Measurements from ENCODE around the gene SORCS2. TPM values are rescaled to one million over a fixed set of nuclear protein-coding genes. Genes with fewer than 3 reads are reported as not detected.

The SORCS2 gene
- total RNA-seq, 2 experiments from 2014 or later, result not detected

DNA sequence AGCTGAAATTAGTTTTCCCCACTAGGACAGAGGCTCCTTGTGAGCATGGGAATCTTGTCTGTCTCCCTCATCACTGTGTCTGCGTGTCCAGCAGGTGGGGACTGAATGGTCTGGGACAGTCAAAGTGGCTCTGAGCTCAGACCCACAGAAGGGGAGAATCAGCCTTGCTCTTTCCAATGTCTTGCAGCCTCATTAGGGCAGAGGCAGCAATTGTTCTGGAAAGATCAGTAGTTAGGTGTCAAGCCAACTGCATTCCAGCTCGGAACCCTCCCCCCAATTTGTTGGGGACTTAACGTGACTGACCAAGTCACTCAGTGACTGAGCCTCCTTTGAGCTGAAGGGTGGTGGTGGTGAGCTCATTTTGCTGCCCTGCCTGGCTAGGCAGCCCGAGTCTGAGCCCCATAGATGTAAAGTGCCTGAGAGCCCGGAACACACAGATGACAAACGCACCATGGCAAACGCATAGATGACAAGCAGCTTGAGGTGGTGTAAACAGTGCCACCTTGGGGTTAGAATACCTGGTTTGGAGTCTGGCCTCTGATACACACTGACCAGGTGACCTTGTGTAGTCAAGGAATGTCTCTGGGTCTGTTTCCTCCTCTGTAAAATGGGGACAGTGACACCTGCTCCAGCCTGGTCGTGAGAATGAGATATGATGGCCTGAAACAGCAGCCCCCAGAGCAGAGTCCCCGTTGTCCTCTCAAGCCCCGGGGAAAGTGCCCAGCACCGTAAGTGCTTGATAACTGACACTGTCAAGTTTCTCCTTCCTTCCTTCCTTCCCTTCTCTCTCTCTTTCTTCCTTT is 2.7 kb upstream of the SORCS2 start:
- ATAC-seq (no peak), DNase-seq (no peak)
- ChIA-PET CTCF (interaction anchor here (1.0 to 1.6 kb wide), 3 partner anchors 107 to 613 kb away, joined by 3 to 5 read pairs (median 3); no protein-coding TSS in a partner anchor), POLR2A (no interaction called here)
- Mint-ChIP-seq H3K4me3 (no peak overlapping the region), H3K27ac (no peak overlapping the region), H3K9me3 (ENCODE audit: insufficient read depth) (no peaks in the 10 kb centered on the region), H3K4me1 (ENCODE audit: low read depth) (no peaks in the 10 kb centered on the region), H3K27me3 (ENCODE audit: low read depth) (peaks cover 30% of the 10 kb centered on the region), H3K36me3 (ENCODE audit: low read depth) (no peaks in the 10 kb centered on the region)

GRCh38 chr4:7190278-7190594 is 2.1 kb upstream of the SORCS2 start:
- ChIA-PET POLR2A (no interaction called here), CTCF (interaction anchor here (1.0 kb wide), 1 partner anchor 530 kb away, joined by 3 read pairs; no protein-coding TSS in a partner anchor)
- Mint-ChIP-seq H3K27ac (no peak overlapping the region), H3K4me3 (no peak overlapping the region), H3K27me3 (ENCODE audit: low read depth) (peaks cover 36% of the 10 kb centered on the region), H3K36me3 (ENCODE audit: low read depth) (no peaks in the 10 kb centered on the region), H3K4me1 (ENCODE audit: low read depth) (no peaks in the 10 kb centered on the region), H3K9me3 (ENCODE audit: insufficient read depth) (no peaks in the 10 kb centered on the region)
- ATAC-seq (no peak), DNase-seq (no peak)

DNA sequence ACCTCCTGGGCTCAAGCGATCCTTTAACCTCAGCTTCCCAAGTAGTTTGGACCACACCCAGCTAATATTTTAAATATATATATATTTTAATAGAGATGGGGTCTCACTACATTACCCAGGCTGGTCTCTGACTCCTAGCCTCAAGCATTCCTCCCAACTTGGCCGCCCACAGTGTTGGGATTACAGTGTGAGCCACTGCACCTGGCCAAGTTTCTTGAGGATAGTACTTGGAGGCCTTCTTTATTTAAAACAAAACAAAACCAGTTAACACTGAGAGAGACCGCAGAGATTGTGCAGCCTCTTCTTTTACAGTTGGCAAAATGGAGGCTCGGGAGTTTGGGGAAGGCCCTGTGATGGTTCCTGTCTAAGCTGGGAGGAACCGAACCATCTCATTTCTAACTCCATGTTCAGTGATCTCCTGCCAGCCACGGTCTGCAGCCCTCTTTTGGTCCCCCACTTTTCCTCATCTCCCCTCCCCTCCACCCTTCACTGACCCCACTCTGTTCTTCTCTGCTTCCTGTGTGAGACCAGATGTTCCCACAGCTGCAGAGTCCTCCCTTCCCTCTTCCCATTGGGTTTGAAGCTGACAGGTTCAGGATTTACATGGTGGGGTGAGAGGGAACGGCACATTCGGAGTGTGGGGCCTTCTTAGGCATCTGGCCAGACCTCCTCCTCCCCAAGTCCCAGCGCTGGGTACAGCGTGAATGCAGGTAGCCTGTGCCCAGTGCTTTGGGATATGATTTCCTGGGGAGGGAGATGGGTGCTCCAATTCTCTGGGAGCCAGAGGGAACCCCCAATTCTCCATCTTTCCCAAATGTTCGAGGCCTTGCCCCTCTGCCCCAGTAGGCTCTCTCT is 1.4 kb upstream of the SORCS2 start:
- ChIA-PET POLR2A (no interaction called here), CTCF (interaction anchor here (0.7 to 1.0 kb wide), 2 partner anchors 109 to 529 kb away, joined by 3 to 5 read pairs; no protein-coding TSS in a partner anchor)
- Mint-ChIP-seq H3K36me3 (ENCODE audit: low read depth) (no peaks in the 10 kb centered on the region), H3K4me1 (ENCODE audit: low read depth) (no peaks in the 10 kb centered on the region), H3K27ac (no peak overlapping the region), H3K9me3 (ENCODE audit: insufficient read depth) (no peaks in the 10 kb centered on the region), H3K27me3 (ENCODE audit: low read depth) (peaks cover 38% of the 10 kb centered on the region), H3K4me3 (no peak overlapping the region)
- ATAC-seq (no peak), DNase-seq (no peak)

GRCh38 chr4:7191546-7192251 is 639 bp upstream of the SORCS2 start:
- H3K4me3 Mint-ChIP-seq, result no peak overlapping the region
- H3K4me1 Mint-ChIP-seq (ENCODE audit: low read depth), result no peaks in the 10 kb centered on the region
- H3K9me3 Mint-ChIP-seq (ENCODE audit: insufficient read depth), result no peaks in the 10 kb centered on the region
- ATAC-seq (peak; percentile 29), DNase-seq (no peak)
- no peak overlapping the region for H3K27ac Mint-ChIP-seq
- ChIA-PET CTCF (interaction anchor here (0.6 to 1.0 kb wide), 6 partner anchors 10 to 611 kb away, joined by 3 to 5 read pairs (median 3); no protein-coding TSS in a partner anchor), POLR2A (no interaction called here)
- peaks cover 42% of the 10 kb centered on the region for H3K27me3 Mint-ChIP-seq (ENCODE audit: low read depth)
- no peaks in the 10 kb centered on the region for H3K36me3 Mint-ChIP-seq (ENCODE audit: low read depth)

- H3K9me3 Mint-ChIP-seq (ENCODE audit: insufficient read depth), result no peaks in the 10 kb centered on the region
- ChIA-PET CTCF (interaction anchor here (1.2 to 1.3 kb wide), 2 partner anchors 90 to 609 kb away, joined by 4 read pairs; no protein-coding TSS in a partner anchor), POLR2A (no interaction called here)
- ATAC-seq (no peak), DNase-seq (no peak)
- no peak overlapping the region for H3K4me3 Mint-ChIP-seq
- peaks cover 40% of the 10 kb centered on the region for H3K27me3 Mint-ChIP-seq (ENCODE audit: low read depth)
- no peak overlapping the region for H3K27ac Mint-ChIP-seq
- no peaks in the 10 kb centered on the region for H3K36me3 Mint-ChIP-seq (ENCODE audit: low read depth)
- H3K4me1 Mint-ChIP-seq (ENCODE audit: low read depth), result no peaks in the 10 kb centered on the region
Measured at GRCh38 chr4:7193030-7193958, 956 bp downstream of the SORCS2 start.

- Mint-ChIP-seq H3K4me3 (no peak overlapping the region), H3K27ac (no peak overlapping the region), H3K27me3 (ENCODE audit: low read depth) (peaks cover 39% of the 10 kb centered on the region), H3K4me1 (ENCODE audit: low read depth) (no peaks in the 10 kb centered on the region), H3K36me3 (ENCODE audit: low read depth) (no peaks in the 10 kb centered on the region), H3K9me3 (ENCODE audit: insufficient read depth) (no peaks in the 10 kb centered on the region)
- CTCF ChIA-PET, result interaction anchor here (1.0 to 1.3 kb wide), 4 partner anchors 12 to 608 kb away, joined by 3 to 6 read pairs (median 5); no protein-coding TSS in a partner anchor
- DNase-seq (peak; percentile 31), ATAC-seq (no peak)
- POLR2A ChIA-PET, result no interaction called here
Measured at GRCh38 chr4:7194251-7195140, 2.2 kb downstream of the SORCS2 start.

DNA sequence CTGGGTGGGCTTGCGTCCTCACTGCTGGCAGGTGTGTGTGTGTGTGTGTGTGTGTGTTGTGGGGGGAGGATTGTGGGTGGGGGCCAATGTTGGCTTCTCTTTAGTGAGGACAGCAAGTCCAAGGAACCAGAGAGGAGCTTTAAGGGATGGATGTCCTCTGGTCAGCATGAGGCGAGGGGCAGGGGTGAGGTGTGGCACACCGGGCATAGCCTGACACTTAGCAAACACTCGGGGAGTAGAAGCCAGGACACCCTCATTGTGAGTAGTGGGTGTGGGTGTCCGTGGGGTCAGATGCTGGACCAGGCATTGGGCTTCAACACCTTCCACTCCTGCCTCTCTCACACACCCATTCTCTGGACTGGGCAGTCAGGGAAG is 2.8 kb downstream of the SORCS2 start:
- H3K9me3 Mint-ChIP-seq (ENCODE audit: insufficient read depth), result no peaks in the 10 kb centered on the region
- ATAC-seq (no peak), DNase-seq (no peak)
- H3K27me3 Mint-ChIP-seq (ENCODE audit: low read depth), result peaks cover 34% of the 10 kb centered on the region
- H3K27ac Mint-ChIP-seq, result no peak overlapping the region
- POLR2A ChIA-PET, result no interaction called here
- H3K4me3 Mint-ChIP-seq, result no peak overlapping the region
- CTCF ChIA-PET, result interaction anchor here (1.2 to 1.3 kb wide), 2 partner anchors 140 to 525 kb away, joined by 3 to 6 read pairs; no protein-coding TSS in a partner anchor
- no peaks in the 10 kb centered on the region for H3K4me1 Mint-ChIP-seq (ENCODE audit: low read depth)
- no peaks in the 10 kb centered on the region for H3K36me3 Mint-ChIP-seq (ENCODE audit: low read depth)

DNA sequence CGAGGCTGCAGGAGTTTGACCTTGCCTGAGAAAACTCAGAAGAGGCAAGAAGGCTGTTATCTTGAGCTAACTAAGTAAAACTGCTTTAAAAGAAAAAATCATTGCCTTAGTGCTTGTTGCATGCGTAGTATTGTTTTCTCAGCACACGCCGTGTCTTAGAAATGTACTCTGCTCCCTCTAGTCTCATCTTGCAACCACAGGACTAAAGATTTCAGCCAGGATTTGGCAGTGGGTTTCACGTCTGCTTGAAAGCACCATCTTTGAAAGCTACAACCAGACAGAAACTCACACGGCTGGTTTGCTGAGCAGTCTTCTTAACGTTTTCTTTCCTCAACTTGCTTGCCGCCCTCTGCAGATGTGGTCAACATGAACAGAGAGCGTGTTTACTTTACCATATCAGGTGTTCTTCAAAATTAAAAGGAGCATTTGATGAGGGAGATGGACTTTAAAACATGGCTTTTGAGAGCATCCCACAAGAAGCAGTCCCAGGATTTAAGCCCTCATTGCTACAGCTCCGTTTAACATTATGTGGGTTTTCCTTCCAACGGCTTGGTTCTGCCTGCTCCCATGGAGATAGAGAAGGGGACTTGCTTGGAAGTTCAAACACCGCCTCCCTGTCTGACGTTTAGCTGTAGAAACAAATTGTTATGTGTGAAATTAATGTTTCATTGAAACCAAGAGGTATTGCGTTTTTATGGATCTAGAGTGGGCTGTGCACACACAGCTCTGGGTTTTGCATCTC is 3.4 kb downstream of the SORCS2 start:
- ATAC-seq (no peak), DNase-seq (no peak)
- CTCF ChIA-PET, result interaction anchor here (1.0 to 1.2 kb wide), 2 partner anchors 93 to 525 kb away, joined by 3 read pairs; no protein-coding TSS in a partner anchor
- Mint-ChIP-seq H3K27ac (no peak overlapping the region), H3K4me3 (no peak overlapping the region), H3K9me3 (ENCODE audit: insufficient read depth) (no peaks in the 10 kb centered on the region), H3K27me3 (ENCODE audit: low read depth) (peaks cover 30% of the 10 kb centered on the region), H3K4me1 (ENCODE audit: low read depth) (no peaks in the 10 kb centered on the region), H3K36me3 (ENCODE audit: low read depth) (no peaks in the 10 kb centered on the region)
- POLR2A ChIA-PET, result no interaction called here

- ChIA-PET CTCF (interaction anchor here (1.0 kb wide), 1 partner anchor 94 kb away, joined by 3 read pairs; no protein-coding TSS in a partner anchor), POLR2A (no interaction called here)
- Mint-ChIP-seq H3K4me3 (no peak overlapping the region), H3K9me3 (ENCODE audit: insufficient read depth) (no peaks in the 10 kb centered on the region), H3K4me1 (ENCODE audit: low read depth) (no peaks in the 10 kb centered on the region), H3K27ac (no peak overlapping the region), H3K36me3 (ENCODE audit: low read depth) (no peaks in the 10 kb centered on the region), H3K27me3 (ENCODE audit: low read depth) (peaks cover 33% of the 10 kb centered on the region)
- ATAC-seq (no peak), DNase-seq (no peak)
Measured at GRCh38 chr4:7196288-7196651, 3.9 kb downstream of the SORCS2 start.

DNA sequence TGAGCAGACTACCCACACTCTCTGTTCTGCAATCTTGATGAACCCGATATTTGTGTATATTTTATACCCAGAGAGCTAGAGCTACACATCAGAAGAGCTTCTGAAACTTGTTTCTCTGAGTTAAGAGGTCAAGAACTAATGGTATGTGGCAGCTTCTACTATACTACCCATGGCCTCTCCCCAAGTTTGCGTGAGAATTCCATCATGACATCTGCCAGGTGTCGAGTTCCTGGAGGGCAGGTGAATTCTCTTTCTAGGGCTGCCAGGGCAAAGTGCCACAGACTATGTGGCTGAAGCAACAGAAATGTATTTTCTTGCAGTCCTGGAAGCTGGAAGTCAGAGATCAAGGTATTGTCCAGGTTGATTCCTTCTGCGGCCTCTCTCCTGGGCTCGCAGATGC is 4.4 kb downstream of the SORCS2 start:
- H3K27ac Mint-ChIP-seq, result no peak overlapping the region
- ChIA-PET CTCF (interaction anchor here (1.0 kb wide), 1 partner anchor 94 kb away, joined by 3 read pairs; no protein-coding TSS in a partner anchor), POLR2A (no interaction called here)
- H3K4me1 Mint-ChIP-seq (ENCODE audit: low read depth), result no peaks in the 10 kb centered on the region
- peaks cover 33% of the 10 kb centered on the region for H3K27me3 Mint-ChIP-seq (ENCODE audit: low read depth)
- H3K4me3 Mint-ChIP-seq, result no peak overlapping the region
- no peaks in the 10 kb centered on the region for H3K9me3 Mint-ChIP-seq (ENCODE audit: insufficient read depth)
- no peaks in the 10 kb centered on the region for H3K36me3 Mint-ChIP-seq (ENCODE audit: low read depth)
- ATAC-seq (no peak), DNase-seq (no peak)

Data from activated CD8-positive, alpha-beta T cell treated with anti-CD3 and anti-CD28 coated beads, Interleukin-2, amount 10 ng/mL, durations not matched to agents 7 days and 5 days (primary cell).